Tibial artery (tissue), 4 donors: Measurements from ENCODE around the gene NDOR1.
A peak's percentile ranks its signal among the peaks of the same experiment; 100 is the strongest.

Experiments used
- DNase-seq, 2 donors: peaks; one replicate each; pipeline ENCODE4 v3.0.0-alpha.2; 2019
- H3K27ac ChIP-seq, 2 donors: fragments of 200-600 bp; sonication (generic) in 1 of 2; 1 replicate in 1 of 2; 2 replicates in 1 of 2; pipeline ENCODE4 v1.5.1; 2018 to 2019; ENCODE audit warnings: mild to moderate bottlenecking in 1 of 2
- H3K27me3 ChIP-seq, 2 donors: fragments of 200-600 bp; sonication (generic) in 1 of 2; one replicate each; pipeline versions ENCODE4 v1.5.1 to v1.6.0; 2016 to 2019
- H3K36me3 ChIP-seq, 3 donors: fragments of 200-600 bp; sonication (generic) in 2 of 3; one replicate each; pipeline ENCODE4 v1.5.1; 2016 to 2019; ENCODE audit warnings: mild to moderate bottlenecking in 2 of 3
- H3K4me1 ChIP-seq, 4 donors: fragments of 200-600 bp; sonication (generic) in 2 of 4; 1 replicate in 3 of 4; 2 replicates in 1 of 4; pipeline ENCODE4 v1.5.1; 2016 to 2019
- H3K4me3 ChIP-seq, 2 donors: fragments of 200-600 bp; sonication (generic) in 1 of 2; 1 replicate in 1 of 2; 2 replicates in 1 of 2; pipeline ENCODE4 v1.5.1; 2018 to 2019; ENCODE audit warnings: mild to moderate bottlenecking in 2 of 2
- H3K9me3 ChIP-seq, 3 donors: fragments of 200-600 bp; sonication (generic) in 1 of 3; one replicate each; pipeline ENCODE4 v1.5.1; 2016 to 2019
- CTCF ChIP-seq, 2 experiments: fragments of 200-600 bp in 1 of 2; fragments of 450-650 bp in 1 of 2; IDR thresholded peaks; one replicate each; pipeline ENCODE4 v1.5.1; 2017 to 2019; ENCODE audit warnings: antibody characterized with exemption in 2 of 2, mild to moderate bottlenecking in 1 of 2, moderate library complexity in 1 of 2
- intact Hi-C: fragments of 100-400 bp; cut with DNase I; formaldehyde crosslinking; loops from one replicate; pipeline ENCODE4 v1.15.0; 2023; ENCODE audit warnings: low total_unique reads

NDOR1 gene

GRCh38 chr9:137162505-137163364, 42.8 kb upstream of the NDOR1 start:
- H3K4me1 ChIP-seq: peaks cover 0 to 45% (median 25%) of the 10 kb centered on the region in 4 donors
- peak overlapping the region; percentile 4 to 39 for H3K4me3 ChIP-seq
- TF ChIP-seq CTCF (IDR thresholded peaks at IDR 0.05): no peak
- H3K27me3 ChIP-seq: peaks cover 10 to 100% of the 10 kb centered on the region in 2 donors
- DNase-seq: no peak
- H3K36me3 ChIP-seq: no peaks in the 10 kb centered on the region
- H3K27ac ChIP-seq: no peak overlapping the region
- intact Hi-C loops: no loop called here
- no peaks in the 10 kb centered on the region for H3K9me3 ChIP-seq

GRCh38 chr9:137163365-137163715, 42.2 kb upstream of the NDOR1 start:
- peak overlapping the region; percentile 4 to 39 for H3K4me3 ChIP-seq
- TF ChIP-seq CTCF (IDR thresholded peaks at IDR 0.05): no peak
- peaks cover 10 to 100% of the 10 kb centered on the region in 2 donors for H3K27me3 ChIP-seq
- H3K9me3 ChIP-seq: no peaks in the 10 kb centered on the region
- peaks cover 0 to 51% (median 31%) of the 10 kb centered on the region in 4 donors for H3K4me1 ChIP-seq
- no peaks in the 10 kb centered on the region for H3K36me3 ChIP-seq
- DNase-seq: no peak
- H3K27ac ChIP-seq: no peak overlapping the region
- intact Hi-C loops: no loop called here

GRCh38 chr9:137163805-137164204, 41.7 kb upstream of the NDOR1 start:
- no peak overlapping the region for H3K27ac ChIP-seq
- no peak for DNase-seq
- intact Hi-C loops: no loop called here
- no peaks in the 10 kb centered on the region for H3K9me3 ChIP-seq
- H3K27me3 ChIP-seq: peaks cover 10 to 100% of the 10 kb centered on the region in 2 donors
- TF ChIP-seq CTCF (IDR thresholded peaks at IDR 0.05): no peak
- H3K36me3 ChIP-seq: no peaks in the 10 kb centered on the region
- H3K4me1 ChIP-seq: peaks cover 0 to 56% (median 36%) of the 10 kb centered on the region in 4 donors
- no peak overlapping the region for H3K4me3 ChIP-seq

GRCh38 chr9:137164370-137165249, 40.9 kb upstream of the NDOR1 start:
- no peaks in the 10 kb centered on the region for H3K36me3 ChIP-seq
- intact Hi-C loops: no loop called here
- no peak overlapping the region for H3K27ac ChIP-seq
- TF ChIP-seq CTCF (IDR thresholded peaks at IDR 0.05): no peak
- peaks cover 10 to 100% of the 10 kb centered on the region in 2 donors for H3K27me3 ChIP-seq
- DNase-seq: no peak
- peaks cover 0 to 64% (median 44%) of the 10 kb centered on the region in 4 donors for H3K4me1 ChIP-seq
- no peak overlapping the region for H3K4me3 ChIP-seq
- no peaks in the 10 kb centered on the region for H3K9me3 ChIP-seq

GRCh38 chr9:137165250-137165836, 40.2 kb upstream of the NDOR1 start:
- H3K36me3 ChIP-seq: no peaks in the 10 kb centered on the region
- H3K4me1 ChIP-seq: peaks cover 0 to 71% (median 47%) of the 10 kb centered on the region in 4 donors
- H3K27ac ChIP-seq: no peak overlapping the region
- DNase-seq: no peak
- H3K4me3 ChIP-seq: no peak overlapping the region
- no peak for TF ChIP-seq CTCF (IDR thresholded peaks at IDR 0.05)
- peaks cover 10 to 100% of the 10 kb centered on the region in 2 donors for H3K27me3 ChIP-seq
- H3K9me3 ChIP-seq: no peaks in the 10 kb centered on the region
- intact Hi-C loops: no loop called here
